Uterus (tissue), 2 donors: ENCODE data around the gene RORC.
"Not testable (repeated sequence)": the region's sequence is repeated elsewhere in the genome, so short reads cannot be mapped to it uniquely, and the experiment has no call there.

Experiments
- CTCF ChIP-seq, 4 experiments: fragments of 200-600 bp in 2 of 4; fragments of 450-650 bp in 2 of 4; sonication (generic) in 2 of 4; IDR thresholded peaks; one replicate each; pipeline ENCODE4 v1.5.1; 2016 to 2019; ENCODE audit warnings: antibody characterized with exemption in 4 of 4, mild to moderate bottlenecking in 2 of 4, moderate library complexity in 1 of 4
- POLR2A ChIP-seq, 2 donors: fragments of 450-650 bp; IDR thresholded peaks; one replicate each; pipeline ENCODE4 v1.6.1; 2016; ENCODE audit warnings: antibody characterized with exemption in 2 of 2, mild to moderate bottlenecking in 1 of 2, moderate library complexity in 1 of 2

- TF ChIP-seq CTCF, POLR2A (IDR thresholded peaks at IDR 0.05): not testable (repeated sequence)
Measured at GRCh38 chr1:151872776-151873175, 41.2 kb upstream of the RORC start.
